NCI-H446 (cell line): ENCODE results near the gene MARCOL.

ENCODE experiments used
- DNase-seq, 2 experiments: peaks; one replicate each; lab custom pipeline; 2025; lab: John Stamatoyannopoulos, UW

The MARCOL gene, protein sequence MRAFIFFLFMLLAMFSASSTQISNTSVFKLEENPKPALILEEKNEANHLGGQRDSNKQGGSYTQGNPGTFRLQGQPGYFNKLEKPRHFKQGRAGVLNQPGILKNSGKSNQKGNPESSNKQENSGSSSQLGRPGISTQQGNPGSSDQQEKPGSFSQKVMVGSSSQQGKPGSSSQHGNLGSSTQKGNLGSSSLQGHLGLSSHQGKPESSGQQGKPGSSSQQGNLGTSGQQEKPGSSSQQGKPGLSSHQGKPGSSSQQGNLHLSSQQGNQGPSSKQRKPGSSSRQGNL

DNA sequence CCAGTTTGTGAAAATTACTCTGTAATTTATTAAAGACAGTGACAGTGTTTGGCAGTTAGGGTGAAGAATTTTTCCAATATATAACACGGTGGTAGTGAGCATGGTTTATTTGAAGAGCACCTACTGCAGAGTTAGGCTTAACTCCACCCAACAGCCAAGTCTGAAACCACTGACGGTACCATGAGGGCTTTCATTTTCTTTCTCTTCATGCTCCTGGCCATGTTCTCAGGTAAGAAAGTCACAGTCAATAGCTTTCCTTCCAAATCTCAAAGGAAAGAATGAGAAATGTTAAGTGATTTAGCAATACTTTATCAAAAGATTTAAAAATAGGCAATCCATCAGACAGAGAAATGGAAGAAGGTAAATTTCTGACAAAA is at the start of gene MARCOL:
TSS of gene MARCOL (plus strand) at position 108 of the 377 bp plus-strand sequence. CDS start at position 181, 73 bp downstream.
- no peak for DNase-seq

DNA sequence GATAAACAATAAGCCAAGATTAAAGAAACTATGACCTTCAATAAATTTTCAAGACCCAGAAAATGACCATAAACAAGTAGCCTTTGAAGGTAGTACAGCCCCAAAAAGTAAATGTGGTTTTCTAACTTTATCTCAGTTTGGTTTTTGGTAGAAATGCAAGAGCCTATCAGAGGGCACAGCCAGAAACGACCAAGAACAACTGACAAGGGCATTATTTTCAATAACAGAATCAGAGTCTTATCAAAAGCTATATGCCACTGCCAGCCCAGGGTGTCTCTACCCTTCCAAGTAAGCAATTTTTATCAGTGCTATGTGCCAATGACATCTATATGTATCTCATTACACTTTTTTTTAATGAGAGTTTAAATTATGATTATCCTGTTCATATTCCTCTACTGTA is 47.3 kb upstream of the MARCOL start:
- no peak for DNase-seq

DNA sequence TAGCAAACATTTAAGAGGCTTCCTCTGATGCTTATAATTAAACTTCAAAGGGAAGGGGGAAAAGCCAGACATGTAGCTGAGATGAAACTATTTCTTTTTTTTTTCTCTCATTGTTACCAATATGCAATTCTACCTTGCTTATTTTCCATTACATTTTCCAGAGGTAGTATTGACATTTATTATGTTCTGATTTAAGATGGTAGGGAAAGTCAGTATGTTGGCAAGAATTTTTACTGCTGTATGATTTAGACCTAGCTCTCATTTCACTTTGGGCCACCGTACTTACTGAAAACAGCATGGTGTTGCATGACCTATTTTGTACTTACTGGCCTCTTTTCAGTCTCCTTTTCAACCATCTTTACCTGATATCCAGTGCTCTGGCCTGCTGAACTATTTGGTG is 45.1 kb upstream of the MARCOL start:
- DNase-seq = no peak

DNA sequence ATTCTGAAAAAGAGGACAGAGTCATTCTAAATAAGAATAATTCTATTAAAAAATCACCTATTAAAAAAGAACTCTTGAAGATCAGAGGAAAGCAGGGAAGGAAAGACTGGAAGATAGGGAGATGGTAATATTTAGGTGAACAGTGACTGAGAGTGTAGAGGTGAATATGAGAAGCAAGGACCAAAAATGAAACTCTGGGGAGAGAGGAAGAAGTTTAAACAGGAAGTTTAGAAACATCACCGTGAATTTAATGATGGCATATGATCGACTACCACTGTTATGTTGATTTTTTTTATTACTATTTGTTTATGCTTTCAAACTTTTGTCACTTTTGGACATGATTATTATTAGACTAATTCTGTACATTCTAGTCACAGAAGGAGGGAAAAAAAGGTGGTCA is 37.2 kb upstream of the MARCOL start:
- DNase-seq = no peak

DNA sequence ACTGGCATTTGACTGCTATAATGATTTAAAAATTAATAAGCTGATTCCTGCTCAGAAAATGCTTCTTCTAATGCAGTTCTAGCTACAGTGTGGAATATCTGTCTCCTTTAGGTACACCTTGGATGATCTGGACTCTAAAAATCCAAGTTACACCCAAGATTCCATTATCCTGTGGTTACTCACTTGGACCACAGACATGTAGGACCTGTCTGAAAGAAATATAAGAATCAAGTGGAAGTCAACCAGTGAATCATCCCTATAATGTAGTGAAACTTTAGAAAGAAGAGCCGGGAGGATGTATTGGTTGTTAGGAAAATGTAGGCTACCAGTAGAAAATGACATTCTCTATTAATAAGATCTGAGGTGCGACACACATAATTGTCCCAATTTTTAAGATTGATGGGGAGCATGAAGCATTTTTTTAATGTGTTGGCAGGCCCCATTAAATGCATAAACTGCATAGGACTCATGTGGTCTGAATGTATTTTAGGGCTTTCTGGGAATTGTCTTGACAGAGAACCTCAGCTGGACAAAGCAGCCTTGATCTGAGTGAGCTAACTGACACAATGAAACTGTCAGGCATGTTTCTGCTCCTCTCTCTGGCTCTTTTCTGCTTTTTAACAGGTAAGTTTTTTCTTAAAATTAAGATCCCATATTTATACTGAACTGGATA is 35.7 kb upstream of the MARCOL start, which contains the start of gene SPINK6:
TSS of gene SPINK6 (plus strand) at position 512 of the 673 bp plus-strand sequence. CDS start at position 567, 55 bp downstream.
- DNase-seq = no peak

DNA sequence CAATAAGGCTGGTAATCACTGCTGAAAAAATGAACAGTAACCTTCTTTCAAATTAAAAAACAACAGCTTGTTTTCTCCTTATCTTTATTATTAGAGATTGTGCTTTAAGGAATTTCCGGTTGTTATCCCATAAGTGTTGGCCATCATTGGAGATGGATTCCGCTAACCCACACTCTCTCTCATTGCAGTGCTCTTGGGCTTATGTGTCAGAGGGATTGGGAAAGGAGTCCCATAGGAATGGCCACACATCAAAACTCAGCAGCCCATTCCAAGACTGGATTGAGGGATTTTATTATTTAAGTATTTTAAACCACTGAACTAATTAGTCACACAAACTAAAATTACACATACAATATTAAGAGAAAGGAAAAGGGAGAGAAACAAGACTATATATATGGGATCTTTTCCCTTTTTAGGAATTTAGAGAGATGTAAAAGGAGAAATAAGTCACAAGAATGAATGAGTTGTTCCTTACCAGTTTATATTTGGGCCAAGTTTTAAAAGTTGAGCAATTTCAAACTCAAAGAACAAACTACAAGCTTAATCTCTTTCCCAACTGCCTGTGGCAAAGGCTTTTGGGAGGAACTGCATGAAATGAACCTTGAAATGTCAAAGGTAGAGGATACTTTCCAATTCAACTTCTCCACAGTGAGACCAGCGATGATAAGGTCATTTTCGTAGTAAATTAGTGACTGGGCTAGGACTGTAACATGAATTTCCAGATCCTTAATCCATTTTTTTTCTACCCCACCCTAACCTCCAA is 33.1 kb upstream of the MARCOL start:
- no peak for DNase-seq

DNA sequence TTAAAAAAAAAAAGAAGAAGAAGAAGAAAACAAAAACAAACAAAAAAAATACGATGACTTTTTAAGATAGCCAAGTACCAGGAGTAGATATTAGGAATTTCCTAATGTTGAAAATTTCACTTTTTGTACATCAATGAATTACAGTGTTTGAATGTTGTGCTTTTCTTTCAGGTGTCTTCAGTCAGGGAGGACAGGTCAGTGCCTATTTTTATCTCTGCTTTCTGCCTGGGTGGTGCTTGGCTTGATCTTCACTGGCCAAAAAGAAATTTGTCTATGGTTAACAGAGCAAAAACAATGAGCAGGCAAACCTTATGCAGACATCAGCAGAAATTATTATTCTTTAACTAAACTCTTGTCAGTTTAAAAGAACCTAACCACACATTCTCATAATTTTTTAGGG is 32.5 kb upstream of the MARCOL start:
- no peak for DNase-seq

DNA sequence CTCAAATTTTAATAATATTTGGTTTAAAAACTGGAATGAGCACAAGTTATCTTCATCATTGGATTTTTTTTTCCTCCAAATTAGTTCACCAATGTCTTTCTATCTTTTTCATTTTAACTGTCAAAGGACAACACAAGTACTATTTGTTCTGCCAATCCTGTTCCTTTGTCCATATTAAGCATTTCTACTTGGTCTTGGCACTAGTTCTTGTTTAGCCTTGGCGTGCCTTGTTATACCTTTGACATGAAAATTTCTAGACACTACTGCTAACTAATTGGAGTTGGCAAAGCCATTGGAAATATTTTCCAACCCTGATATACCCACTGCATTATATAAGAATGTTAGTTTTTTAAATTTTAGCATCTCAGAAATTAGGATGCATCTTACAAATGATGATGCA is 31.7 kb upstream of the MARCOL start:
- DNase-seq = no peak

DNA sequence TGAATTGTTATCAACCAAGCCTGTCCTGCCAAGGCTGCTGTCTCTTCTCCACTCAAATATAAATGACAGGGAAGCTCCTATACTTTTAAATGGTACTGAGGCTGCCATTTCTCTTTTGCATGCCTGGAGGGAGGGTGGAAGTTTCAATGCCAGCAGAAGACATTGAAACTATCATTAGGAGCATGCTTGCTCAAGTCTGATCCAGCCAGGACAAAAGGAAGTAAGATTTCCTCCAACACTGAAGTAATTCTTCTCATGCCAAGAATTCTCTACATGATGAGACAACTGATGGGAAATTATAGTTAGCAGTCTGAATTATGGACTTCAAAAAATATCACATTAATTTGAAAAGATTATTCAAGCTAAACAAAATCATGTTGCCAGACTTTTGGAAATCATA is 30.1 kb upstream of the MARCOL start:
- no peak for DNase-seq

DNA sequence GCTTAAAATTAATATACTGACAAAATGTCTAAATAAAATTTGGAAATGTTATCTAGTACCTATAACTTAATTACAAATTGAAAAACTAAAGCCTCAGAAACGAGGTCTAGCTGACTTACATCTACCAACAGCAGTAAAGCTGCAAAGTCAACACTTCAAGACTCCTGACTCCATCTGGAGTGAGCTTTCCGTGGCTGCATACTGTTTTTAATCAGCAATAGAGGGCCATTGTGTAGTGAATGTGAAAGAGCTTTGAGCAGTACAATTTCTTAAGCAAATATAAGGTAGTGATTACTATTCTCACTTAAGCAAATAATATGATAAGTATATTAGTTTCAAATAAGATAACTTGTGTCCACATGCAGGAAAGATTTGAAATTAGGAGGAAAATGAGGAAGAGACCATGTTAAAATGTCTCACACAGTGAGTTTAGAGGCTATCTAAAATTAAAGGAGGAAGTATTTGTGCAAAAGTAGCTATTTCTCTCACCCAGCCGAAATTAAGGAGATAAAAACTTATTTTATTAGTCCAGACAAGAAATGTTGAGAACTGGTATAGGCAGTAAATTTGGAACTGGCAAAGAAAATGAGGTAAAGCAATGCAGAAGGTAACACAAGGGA is 29.1 kb upstream of the MARCOL start:
- DNase-seq = no peak

DNA sequence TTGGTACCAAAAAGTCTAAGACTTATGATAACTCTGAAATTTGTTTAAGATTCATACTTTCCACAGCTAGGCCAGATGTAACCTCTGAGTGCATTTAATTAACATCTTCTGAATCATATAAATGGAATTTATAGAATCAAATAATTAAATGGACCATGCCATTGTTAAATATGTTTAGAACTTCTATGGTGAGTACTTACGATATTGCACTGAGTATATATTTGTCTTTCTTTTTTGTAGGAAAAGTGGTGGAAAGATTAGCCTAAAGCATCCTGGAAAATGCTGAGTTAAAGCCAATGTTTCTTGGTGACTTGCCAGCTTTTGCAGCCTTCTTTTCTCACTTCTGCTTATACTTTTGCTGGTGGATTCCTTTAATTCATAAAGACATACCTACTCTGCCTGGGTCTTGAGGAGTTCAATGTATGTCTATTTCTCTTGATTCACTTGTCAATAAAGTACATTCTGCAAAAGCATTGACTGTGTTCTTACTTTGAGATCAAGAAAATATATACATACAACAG is 23.6 kb upstream of the MARCOL start:
- DNase-seq = peak in 1 of 2 experiments; percentile 3

DNA sequence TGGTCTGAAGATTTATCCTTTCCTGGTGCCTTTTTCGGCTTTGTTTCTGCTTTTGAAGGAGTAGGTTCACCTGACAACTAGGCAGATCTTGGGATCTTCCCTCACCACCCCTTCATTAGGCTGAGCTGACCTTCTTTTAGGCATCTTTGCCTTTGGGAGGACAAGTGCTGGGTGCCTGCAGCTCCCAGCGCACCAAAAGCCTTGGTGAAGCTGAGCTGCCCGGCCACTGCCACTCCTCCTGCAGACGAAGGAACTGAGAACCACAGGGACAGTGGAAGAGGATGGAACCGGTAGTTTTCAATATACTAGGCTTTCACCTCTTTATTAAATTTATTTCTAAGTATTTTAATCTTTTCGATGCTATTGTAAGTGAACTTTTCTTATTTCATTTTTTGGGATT is 16.8 kb upstream of the MARCOL start:
- no peak for DNase-seq

DNA sequence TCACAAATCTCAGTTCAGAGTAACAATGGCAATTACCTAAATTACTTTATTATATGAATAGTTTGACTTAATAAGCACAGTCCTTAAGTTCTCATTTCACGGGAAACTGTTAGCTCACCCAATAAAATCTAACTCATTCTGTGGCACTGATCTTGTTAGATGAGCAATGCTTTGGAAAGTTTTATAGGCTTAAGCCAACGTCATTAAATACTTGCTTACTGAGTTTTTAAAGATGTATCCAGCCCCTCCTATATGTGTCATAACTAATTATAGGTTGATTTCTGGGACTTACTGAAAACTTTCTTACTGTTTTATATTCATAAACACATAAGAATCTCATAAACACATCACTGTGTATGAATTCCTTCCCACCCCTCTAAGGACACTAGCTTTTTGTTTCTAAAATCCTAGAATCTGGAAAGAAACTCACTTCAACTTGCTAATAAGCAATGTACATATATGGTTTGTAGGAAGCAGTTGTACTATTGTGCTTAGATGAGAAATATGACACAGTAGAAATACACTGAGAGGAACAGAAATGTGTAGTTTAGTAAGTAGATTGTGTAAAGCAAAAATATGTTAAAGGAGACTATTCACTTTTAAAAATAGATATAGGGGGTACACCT is 14.1 kb upstream of the MARCOL start:
- no peak for DNase-seq

DNA sequence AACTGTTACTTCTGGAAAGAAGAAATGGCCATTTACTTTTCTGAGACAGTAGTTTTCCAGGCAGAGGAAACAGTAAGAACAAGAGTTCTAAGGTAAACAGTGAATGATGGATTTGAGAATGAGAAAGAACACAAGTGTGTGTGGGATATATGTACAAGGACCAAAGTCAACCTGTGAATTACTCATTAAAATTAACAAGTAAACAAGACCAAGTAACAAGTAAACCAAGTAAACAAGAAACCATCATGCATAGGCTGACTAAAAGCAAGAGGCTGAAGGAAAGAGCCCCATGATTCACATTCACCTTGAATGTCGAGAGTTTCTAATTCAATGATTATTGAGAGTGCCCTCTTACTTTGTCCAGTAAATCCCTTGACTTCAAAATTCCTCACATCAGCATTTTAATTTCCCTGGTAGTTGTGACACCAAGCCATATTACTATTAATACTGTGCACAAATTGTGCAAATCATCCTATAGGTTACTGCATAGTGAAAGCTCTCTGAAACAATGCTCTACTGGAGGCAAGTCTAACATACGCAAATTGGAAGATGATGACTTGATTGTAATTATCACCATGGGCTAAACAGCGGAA is 9.8 kb upstream of the MARCOL start:
- DNase-seq = no peak

DNA sequence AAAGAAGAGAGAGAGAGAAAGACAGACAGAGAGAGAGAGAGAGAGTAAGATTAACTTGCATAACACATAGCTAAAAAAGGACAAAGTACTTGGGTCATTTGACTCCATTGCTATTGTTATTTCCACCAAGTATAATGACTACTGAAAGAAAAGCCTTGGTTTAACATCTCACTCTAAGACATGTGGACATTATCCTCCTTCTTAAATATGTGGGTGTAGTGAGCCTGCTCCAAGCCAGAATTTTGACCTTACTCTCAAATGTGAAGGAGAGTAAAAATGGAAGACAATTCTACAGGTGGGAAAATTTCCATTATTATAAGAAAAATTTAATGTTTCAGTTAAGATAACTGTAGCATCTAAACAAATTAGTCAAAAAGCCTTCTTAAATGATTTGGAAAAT is 8.5 kb upstream of the MARCOL start:
- DNase-seq = no peak

DNA sequence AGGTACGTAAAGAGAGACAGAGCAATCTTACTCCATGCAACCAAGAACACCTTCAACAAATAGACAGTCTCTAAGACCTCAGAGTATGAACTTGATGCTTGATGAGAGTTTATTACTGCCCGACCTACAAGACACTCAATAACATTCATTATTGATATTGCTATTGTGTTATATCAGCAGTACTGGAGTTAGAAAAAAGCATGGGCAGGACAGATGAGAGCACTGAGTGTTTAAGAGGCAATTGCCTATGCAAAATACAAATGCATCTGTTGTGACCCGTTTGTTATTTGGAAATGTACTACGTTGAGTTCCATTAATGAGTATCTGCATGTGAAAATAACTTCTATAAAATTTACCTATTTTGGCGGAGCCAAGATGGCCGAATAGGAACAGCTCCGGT is 8.1 kb upstream of the MARCOL start:
- DNase-seq = no peak

DNA sequence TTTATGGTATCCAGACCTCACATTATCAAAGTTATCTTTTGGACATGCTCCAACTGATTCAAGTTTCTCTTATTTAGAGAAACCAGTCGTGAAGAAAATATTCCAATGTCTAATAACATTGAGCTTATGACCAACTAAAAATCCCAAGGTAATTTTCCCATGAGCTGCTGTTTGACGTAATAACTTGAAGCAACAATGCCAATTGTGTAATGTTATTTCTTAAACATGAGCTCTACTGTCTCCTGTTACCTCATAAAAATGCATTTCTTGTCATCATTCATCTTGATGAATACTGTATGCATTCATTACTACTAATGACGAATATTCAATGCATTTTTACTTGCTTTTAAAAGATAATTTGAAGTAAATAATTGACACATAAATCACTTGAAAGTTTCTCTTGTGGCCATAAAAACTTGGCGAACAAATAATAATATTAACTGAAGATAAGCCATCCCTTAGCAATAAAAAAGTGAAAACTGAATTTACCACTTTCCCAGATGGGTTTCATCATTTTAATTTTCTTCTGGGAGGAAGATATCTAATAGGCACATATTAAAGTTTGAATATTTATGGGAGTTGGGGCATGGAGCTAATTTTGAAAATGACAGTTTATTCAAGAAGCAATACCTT is 424 bp upstream of the MARCOL start:
- DNase-seq = no peak

DNA sequence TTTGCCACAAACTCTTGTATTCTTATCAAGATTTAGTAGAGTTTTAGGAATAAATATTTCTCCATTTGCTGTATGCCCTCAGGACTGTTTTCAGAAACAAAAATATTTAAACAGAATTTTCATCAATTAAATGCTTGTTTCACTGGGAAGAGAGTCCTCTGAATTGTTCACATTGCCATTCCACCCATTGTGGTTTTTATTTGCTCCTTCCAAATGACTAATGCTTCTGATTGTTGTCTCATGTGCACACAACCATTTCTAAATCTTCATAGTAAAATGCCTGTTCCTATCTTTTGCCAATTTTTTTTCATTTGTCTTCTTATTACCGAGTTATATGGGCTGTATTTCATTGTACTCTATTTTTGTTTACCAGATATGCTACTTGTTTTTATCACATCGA is 10.6 kb downstream of the MARCOL start:
- no peak for DNase-seq

DNA sequence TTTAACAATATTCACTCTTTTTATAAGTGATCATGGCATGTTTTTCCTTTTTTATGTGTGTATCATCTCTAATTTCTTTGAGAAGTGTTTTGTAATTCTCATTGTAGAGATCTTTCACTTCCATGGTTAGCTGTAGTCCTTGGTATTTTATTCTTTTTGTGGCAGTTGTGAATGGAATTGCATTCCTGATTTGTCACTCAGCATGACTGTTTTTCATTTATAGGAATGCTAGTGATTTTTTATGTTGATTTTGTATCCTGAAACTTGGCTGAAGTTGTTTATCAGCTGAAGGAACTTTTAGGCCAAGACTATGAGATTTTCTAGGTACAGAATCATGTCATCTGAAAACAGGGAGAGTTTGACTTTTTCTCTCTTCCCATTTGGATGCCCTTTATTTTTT is 17.1 kb downstream of the MARCOL start:
- no peak for DNase-seq

DNA sequence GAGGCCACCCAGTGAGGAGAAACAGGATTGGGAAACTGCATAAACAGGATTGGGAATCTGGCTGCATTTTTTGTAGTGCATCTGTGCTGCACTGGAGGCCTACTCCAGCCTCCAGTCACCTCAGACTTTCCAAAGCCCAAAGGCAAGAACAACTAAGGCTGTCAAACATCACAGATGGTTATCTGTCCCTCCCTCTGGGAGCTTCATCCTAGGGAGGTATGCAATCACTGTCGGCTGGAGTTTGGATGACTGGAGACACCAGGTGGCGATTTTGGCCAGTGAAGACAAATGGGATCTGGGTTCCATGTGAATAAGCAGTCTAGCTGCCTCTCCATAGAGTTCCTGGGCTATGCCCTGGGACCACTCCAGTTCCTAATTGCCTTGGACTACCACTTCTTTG is 21.0 kb downstream of the MARCOL start:
- DNase-seq = no peak

DNA sequence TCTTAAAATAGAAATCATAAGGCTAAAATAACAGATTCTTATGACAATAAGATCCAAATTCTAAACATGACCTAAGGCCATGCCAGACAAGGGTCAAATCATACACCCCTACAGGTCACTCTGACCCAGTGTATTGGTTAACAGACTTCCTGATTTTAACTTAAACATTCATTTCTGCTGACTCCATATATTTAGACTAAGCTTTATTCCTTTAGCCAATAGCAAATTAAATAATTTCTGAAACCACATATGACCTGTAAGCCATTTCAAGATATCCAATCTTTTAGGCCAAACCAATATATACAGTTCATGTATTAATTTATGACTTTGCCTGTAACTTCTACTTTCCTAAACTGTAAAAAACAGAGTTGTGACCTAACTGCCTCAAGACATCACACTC is 22.9 kb downstream of the MARCOL start:
- no peak for DNase-seq
